Midbrain (tissue), 1 donor: Measurements from ENCODE around the gene JKAMP.

Experiments used
- DNase-seq: peaks from one replicate; lab custom pipeline; 2025; lab: John Stamatoyannopoulos, UW

JKAMP gene

GRCh38 chr14:59481407-59481806, 2.9 kb upstream of the JKAMP start:
- no peak for DNase-seq

- no peak for DNase-seq
These were observed 2.3 kb upstream of the JKAMP start for GRCh38 chr14:59481871-59482540.

GRCh38 chr14:59482541-59483331, 1.6 kb upstream of the JKAMP start:
- peak; percentile 16 for DNase-seq

- DNase-seq = peak; percentile 57
These were observed 954 bp upstream of the JKAMP start for GRCh38 chr14:59483363-59483762.

GRCh38 chr14:59484639-59485175, 390 bp downstream of the JKAMP start:
- DNase-seq = peak; percentile 83

GRCh38 chr14:59490756-59491155, 6.4 kb downstream of the JKAMP start:
- no peak for DNase-seq

- DNase-seq = no peak
These were observed 8.1 kb downstream of the JKAMP start for GRCh38 chr14:59492384-59492783.

- DNase-seq = no peak
These were observed 16.4 kb downstream of the JKAMP start for GRCh38 chr14:59500732-59501131.

GRCh38 chr14:59503256-59503655, 18.9 kb downstream of the JKAMP start:
- DNase-seq = no peak

GRCh38 chr14:59507063-59507751, 22.9 kb downstream of the JKAMP start:
- DNase-seq = peak; percentile 24

- DNase-seq = no peak
These were observed 23.4 kb downstream of the JKAMP start for GRCh38 chr14:59507752-59508103.

GRCh38 chr14:59509101-59509500, 24.8 kb downstream of the JKAMP start:
- DNase-seq = no peak

- DNase-seq = no peak
These were observed 25.7 kb downstream of the JKAMP start for GRCh38 chr14:59510001-59510400.

- DNase-seq = no peak
These were observed 26.6 kb downstream of the JKAMP start for GRCh38 chr14:59510966-59511365.

- DNase-seq = no peak
These were observed 27.7 kb downstream of the JKAMP start for GRCh38 chr14:59511916-59512575.

- DNase-seq = no peak
These were observed 35.9 kb downstream of the JKAMP start for GRCh38 chr14:59520224-59520623.

- no peak for DNase-seq
These were observed 44.9 kb downstream of the JKAMP start for GRCh38 chr14:59529189-59529588.

GRCh38 chr14:59530349-59530748, 46.0 kb downstream of the JKAMP start:
- DNase-seq = no peak

- DNase-seq = no peak
These were observed 48.1 kb downstream of the JKAMP start for GRCh38 chr14:59532419-59532818.

- DNase-seq = no peak
These were observed 50.2 kb downstream of the JKAMP start for GRCh38 chr14:59534361-59534987.

GRCh38 chr14:59537476-59537875, 53.2 kb downstream of the JKAMP start:
- DNase-seq = no peak

GRCh38 chr14:59538936-59539335, 54.6 kb downstream of the JKAMP start:
- no peak for DNase-seq
